C4-2B (cell line): ENCODE measurements around the gene C17orf50.

ENCODE experiments used
- H3K27ac ChIP-seq: fragments of 450-650 bp; 2 replicates; pipeline ENCODE4 v1.5.1; 2017
- CTCF ChIP-seq: fragments of 450-650 bp; conservative IDR thresholded peaks from 2 replicates; pipeline ENCODE4 v1.5.1; 2017; ENCODE audit warnings: mild to moderate bottlenecking
- ZFX ChIP-seq: fragments of 450-650 bp; IDR thresholded peaks from 2 replicates; pipeline ENCODE4 v1.6.1; 2017

The C17orf50 gene

DNA sequence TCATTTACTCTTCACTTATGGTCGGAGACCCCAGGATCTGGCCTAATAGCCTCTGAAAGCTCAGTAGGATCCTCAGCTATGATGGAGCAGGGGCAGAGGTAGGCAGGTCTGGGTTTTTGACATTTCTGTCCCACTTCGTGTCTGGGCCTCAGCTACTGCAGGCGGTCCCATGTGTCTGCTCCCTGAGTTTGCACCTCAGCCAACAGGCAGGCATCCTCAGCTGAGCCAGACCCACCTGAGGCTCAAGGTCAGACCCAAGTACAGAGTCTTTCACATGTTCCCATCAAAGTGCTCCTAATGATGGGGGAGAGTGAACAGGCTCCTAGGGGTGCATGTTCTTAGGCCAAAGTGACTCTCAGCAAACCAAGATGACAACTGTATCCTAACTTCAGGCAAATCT is 32.1 kb upstream of the C17orf50 start:
- TF ChIP-seq ZFX (no peak), CTCF (no peak)

GRCh38 chr17:35729405-35729833 is 31.3 kb upstream of the C17orf50 start:
- H3K27ac ChIP-seq, result no peak overlapping the region
- TF ChIP-seq ZFX (no peak), CTCF (no peak)

More for the DNA sequence above, 32.1 kb upstream of the C17orf50 start:
- H3K27ac ChIP-seq, result no peak overlapping the region

- no peak for TF ChIP-seq CTCF
- no peak for TF ChIP-seq ZFX
These were observed 30.2 kb upstream of the C17orf50 start for GRCh38 chr17:35730400-35731005.

GRCh38 chr17:35731239-35731916 is 29.3 kb upstream of the C17orf50 start, which contains the start of gene RASL10B:
TSS of gene RASL10B (plus strand) at chr17:35731639. CDS start at chr17:35735185, 3,546 bp downstream.
- H3K27ac ChIP-seq, result no peak within 1 kb of the TSS
- TF ChIP-seq CTCF (no peak), ZFX (no peak)

More at GRCh38 chr17:35730400-35731005, 30.2 kb upstream of the C17orf50 start:
- H3K27ac ChIP-seq, result no peak overlapping the region

DNA sequence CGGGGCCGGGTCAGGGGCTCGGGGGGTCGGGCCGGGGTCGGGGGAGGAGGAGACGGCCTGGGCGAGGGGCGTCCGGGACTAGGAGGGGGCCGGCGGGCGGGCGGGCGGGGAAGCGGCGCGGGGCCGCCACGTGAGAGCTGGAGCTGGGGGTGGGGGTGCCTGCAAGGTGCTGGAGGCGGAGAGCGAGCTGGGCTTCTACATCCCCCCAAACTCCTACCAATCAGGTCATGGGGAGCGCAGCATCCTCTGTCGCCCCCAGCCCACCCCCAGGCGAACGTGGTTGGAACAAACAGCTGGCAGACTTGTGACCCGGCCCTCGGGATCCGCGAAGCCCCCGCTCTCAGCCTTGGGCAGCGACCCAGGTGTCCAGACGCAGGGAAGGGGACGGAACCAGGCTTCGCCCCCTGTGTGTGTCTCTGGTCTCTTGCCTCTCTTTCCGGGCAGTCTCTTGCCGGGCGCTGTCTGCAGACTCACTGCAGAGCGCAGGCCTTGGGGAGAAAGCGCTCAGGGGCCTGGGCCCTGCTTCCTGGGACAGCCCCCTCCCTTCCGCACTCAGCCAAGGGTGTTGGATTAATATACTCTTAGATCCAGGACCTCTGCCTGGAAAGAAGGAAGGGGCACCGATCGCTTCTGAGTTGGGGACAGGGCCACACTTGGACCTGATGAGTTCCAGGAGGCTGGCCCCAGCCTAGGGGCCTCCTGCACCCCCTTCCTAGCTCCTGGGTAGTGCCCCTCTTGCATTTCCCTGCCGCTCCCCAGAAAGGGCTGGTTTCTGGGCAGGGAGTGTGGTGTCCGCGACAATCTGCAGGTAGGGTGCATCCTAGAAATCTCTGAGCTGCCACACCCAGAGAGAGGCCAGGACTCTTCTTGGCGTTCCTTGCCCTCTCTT is 28.5 kb upstream of the C17orf50 start:
- TF ChIP-seq CTCF (no peak), ZFX (no peak)
- no peak overlapping the region for H3K27ac ChIP-seq

DNA sequence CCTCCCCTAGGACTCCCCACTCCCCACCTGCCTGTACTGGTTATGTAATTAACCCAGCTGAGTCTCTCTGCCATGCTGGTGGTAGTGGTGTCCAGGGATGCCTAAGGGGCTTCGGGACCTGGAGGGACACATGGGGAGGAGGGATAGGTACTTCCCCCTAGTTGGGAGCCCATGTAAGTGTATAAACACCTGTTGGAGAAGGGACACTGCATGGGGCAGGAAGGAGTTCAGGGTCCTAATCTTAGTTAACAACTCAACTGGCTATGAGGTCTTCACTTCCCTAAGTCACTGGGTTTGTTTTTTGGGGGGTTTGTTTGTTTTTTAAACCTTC is 27.9 kb upstream of the C17orf50 start:
- no peak overlapping the region for H3K27ac ChIP-seq
- no peak for TF ChIP-seq ZFX
- no peak for TF ChIP-seq CTCF

DNA sequence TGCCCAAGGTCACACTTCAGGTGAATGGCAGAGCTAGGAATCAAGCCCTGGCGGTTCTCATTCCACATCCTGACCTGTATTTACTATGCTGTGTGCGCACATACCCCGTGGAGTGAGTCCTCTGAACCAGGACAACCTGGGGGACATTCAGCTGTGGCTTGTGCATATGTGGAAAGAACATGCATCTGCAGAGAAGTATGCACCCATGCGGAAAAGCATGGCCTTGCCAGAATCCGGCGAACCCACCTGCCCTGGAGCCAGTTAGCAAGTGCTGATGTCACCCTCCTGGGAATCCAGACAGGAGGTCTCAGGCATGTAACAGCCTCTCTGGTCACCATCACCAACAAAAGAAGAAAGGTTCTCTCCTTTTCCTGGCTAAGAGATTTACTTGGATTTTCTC is 27.3 kb upstream of the C17orf50 start:
- TF ChIP-seq ZFX, result no peak
- TF ChIP-seq CTCF, result no peak
- H3K27ac ChIP-seq, result no peak overlapping the region
